Measurements from ENCODE around the gene GHR. TPM values are rescaled to one million over a fixed set of nuclear protein-coding genes. Genes with fewer than 3 reads are reported as not detected.

Gene GHR
- total RNA-seq, 1 donor from 2014 or later: 2.3 TPM

DNA sequence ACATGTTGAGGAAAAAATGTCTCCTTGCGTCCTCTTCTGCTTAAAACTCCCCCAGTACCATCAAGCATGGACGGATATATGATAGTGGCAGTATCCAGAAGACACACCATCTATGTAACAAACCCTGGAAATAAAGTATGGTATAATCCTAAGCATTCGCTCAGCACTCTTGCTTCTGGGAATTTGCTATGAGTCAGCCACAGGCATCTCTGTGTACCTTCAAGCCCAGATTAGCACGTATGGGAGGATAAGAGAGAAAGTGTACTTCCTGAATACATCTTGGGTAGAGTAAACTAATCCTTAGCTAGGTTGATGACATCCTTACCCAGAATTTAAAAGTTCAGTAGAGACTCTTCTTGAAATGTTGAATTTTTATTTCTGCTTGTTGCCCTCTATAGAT is 71.2 kb downstream of the GHR start:
- DNase-seq (ENCODE audit: low read depth) (no peak), FAIRE-seq (no peak)
- TF ChIP-seq, protein P1, sequence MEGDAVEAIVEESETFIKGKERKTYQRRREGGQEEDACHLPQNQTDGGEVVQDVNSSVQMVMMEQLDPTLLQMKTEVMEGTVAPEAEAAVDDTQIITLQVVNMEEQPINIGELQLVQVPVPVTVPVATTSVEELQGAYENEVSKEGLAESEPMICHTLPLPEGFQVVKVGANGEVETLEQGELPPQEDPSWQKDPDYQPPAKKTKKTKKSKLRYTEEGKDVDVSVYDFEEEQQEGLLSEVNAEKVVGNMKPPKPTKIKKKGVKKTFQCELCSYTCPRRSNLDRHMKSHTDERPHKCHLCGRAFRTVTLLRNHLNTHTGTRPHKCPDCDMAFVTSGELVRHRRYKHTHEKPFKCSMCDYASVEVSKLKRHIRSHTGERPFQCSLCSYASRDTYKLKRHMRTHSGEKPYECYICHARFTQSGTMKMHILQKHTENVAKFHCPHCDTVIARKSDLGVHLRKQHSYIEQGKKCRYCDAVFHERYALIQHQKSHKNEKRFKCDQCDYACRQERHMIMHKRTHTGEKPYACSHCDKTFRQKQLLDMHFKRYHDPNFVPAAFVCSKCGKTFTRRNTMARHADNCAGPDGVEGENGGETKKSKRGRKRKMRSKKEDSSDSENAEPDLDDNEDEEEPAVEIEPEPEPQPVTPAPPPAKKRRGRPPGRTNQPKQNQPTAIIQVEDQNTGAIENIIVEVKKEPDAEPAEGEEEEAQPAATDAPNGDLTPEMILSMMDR (IDR thresholded peaks at IDR 0.05; ENCODE audit: insufficient read depth, low read depth, low read length): no peak
- no peak for TF ChIP-seq EZH2 (IDR thresholded peaks at IDR 0.05; ENCODE audit: insufficient read depth, low read length)
- Histone ChIP-seq H3K9me3 (ENCODE audit: insufficient read depth, low read depth, low read length) (no peaks in the 10 kb centered on the region), H4K20me1 (ENCODE audit: insufficient read depth, low read length) (no peaks in the 10 kb centered on the region), H3K4me3 (ENCODE audit: insufficient read depth, low read depth, low read length) (no peak overlapping the region), H3K36me3 (ENCODE audit: insufficient read depth, low read length) (no peaks in the 10 kb centered on the region), H3K27ac (ENCODE audit: low read depth, low read length) (no peak overlapping the region), H3K4me1 (ENCODE audit: insufficient read depth, low read length) (no peaks in the 10 kb centered on the region), H3K4me2 (ENCODE audit: low read length) (no peak overlapping the region), H3K79me2 (ENCODE audit: insufficient read depth, low read length) (no peaks in the 10 kb centered on the region), H3K9ac (ENCODE audit: low read length) (no peak overlapping the region), H2AFZ (ENCODE audit: low read depth, low read length) (no peak overlapping the region), H3K27me3 (ENCODE audit: insufficient read depth, low read length) (no peaks in the 10 kb centered on the region)
- Mint-ChIP-seq H3K9me3 (ENCODE audit: unreplicated experiment) (no peaks in the 10 kb centered on the region), H3K4me1 (ENCODE audit: low read depth, unreplicated experiment) (peaks cover 19% of the 10 kb centered on the region), H3K27me3 (ENCODE audit: low read depth, unreplicated experiment) (no peaks in the 10 kb centered on the region), H3K36me3 (ENCODE audit: low read depth, unreplicated experiment) (no peaks in the 10 kb centered on the region), H3K4me3 (ENCODE audit: unreplicated experiment) (no peak overlapping the region), H3K27ac (ENCODE audit: unreplicated experiment) (peak overlapping the region; percentile 27)

DNA sequence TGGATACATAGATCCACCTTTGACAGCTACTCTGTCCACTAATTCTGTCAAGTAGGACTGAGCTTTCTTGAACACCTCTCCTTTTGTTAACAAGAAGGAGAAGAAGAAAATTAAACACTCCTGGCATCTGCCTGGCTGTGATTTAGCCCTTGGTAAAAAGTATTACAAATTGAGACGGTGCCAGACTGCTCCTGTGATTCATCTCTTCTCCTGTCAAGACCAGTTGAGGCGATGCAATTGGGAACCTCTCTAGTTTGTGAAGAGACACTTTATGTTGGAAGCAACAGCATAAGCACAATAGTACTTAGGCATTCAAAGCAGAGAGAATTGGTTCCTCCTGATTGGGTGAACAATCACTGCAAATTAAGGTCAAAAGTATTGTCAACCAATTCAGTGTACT is 72.7 kb downstream of the GHR start:
- no peaks in the 10 kb centered on the region for H3K27me3 ChIP-seq (ENCODE audit: insufficient read depth, low read length)
- FAIRE-seq: no peak

More for the DNA sequence above, 72.7 kb downstream of the GHR start:
- no peaks in the 10 kb centered on the region for H3K9me3 Mint-ChIP-seq (ENCODE audit: unreplicated experiment)
- DNase-seq (ENCODE audit: low read depth): no peak
- Histone ChIP-seq H3K36me3 (ENCODE audit: insufficient read depth, low read length) (no peaks in the 10 kb centered on the region), H3K9me3 (ENCODE audit: insufficient read depth, low read depth, low read length) (no peaks in the 10 kb centered on the region), H3K9ac (ENCODE audit: low read length) (no peak overlapping the region), H3K4me2 (ENCODE audit: low read length) (no peak overlapping the region), H3K79me2 (ENCODE audit: insufficient read depth, low read length) (no peaks in the 10 kb centered on the region), H3K27ac (ENCODE audit: low read depth, low read length) (no peak overlapping the region), H3K4me3 (ENCODE audit: insufficient read depth, low read depth, low read length) (no peak overlapping the region), H3K4me1 (ENCODE audit: insufficient read depth, low read length) (no peaks in the 10 kb centered on the region), H2AFZ (ENCODE audit: low read depth, low read length) (no peak overlapping the region), H4K20me1 (ENCODE audit: insufficient read depth, low read length) (no peaks in the 10 kb centered on the region)
- H3K36me3 Mint-ChIP-seq (ENCODE audit: low read depth, unreplicated experiment): no peaks in the 10 kb centered on the region
- TF ChIP-seq EZH2 (IDR thresholded peaks at IDR 0.05; ENCODE audit: insufficient read depth, low read length): no peak
- TF ChIP-seq, protein P1 (IDR thresholded peaks at IDR 0.05; ENCODE audit: insufficient read depth, low read depth, low read length): no peak
- no peak overlapping the region for H3K4me3 Mint-ChIP-seq (ENCODE audit: unreplicated experiment)
- peaks cover 19% of the 10 kb centered on the region for H3K4me1 Mint-ChIP-seq (ENCODE audit: low read depth, unreplicated experiment)
- H3K27me3 Mint-ChIP-seq (ENCODE audit: low read depth, unreplicated experiment): no peaks in the 10 kb centered on the region
- no peak overlapping the region for H3K27ac Mint-ChIP-seq (ENCODE audit: unreplicated experiment)
